GM12801 (cell line): ENCODE data around the gene NXPH3.

ENCODE experiments used
- CTCF ChIP-seq: IDR thresholded peaks from one replicate; pipeline ENCODE4 v1.5.1; 2011; ENCODE audit warnings: control low read depth; ENCODE audit not compliant: insufficient read length; ENCODE audit errors: extremely low read depth

NXPH3 gene

DNA sequence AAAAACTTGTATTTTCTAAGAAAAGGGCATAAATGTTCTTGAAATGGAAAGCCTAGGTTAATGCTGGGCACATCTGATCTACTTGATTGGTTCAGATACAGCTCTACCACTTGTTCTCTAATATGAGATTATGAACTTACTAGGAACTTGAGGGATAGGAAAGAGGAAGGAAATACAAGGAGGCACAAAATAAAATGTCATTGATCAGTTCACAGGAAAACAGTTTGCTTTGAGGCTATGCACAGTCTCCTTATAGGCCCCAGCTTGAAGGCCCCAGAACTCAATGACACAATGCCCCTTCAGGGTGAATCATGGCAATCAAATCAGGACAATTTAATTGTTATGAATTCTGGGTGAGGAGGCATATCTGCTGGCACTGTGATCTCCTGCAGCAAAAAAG, 27.1 kb downstream of the NXPH3 start:
- no peak for TF ChIP-seq CTCF

- no peak for TF ChIP-seq CTCF
These were observed 27.6 kb downstream of the NXPH3 start for GRCh38 chr17:49603238-49603637.

- TF ChIP-seq CTCF, result no peak
These were observed 28.0 kb downstream of the NXPH3 start for GRCh38 chr17:49603720-49604119.

- TF ChIP-seq CTCF, result no peak
These were observed 28.7 kb downstream of the NXPH3 start for GRCh38 chr17:49604314-49604869.

- TF ChIP-seq CTCF, result no peak
These were observed 35.4 kb downstream of the NXPH3 start for GRCh38 chr17:49610883-49611584.

GRCh38 chr17:49612726-49613125, 37.1 kb downstream of the NXPH3 start:
- no peak for TF ChIP-seq CTCF

DNA sequence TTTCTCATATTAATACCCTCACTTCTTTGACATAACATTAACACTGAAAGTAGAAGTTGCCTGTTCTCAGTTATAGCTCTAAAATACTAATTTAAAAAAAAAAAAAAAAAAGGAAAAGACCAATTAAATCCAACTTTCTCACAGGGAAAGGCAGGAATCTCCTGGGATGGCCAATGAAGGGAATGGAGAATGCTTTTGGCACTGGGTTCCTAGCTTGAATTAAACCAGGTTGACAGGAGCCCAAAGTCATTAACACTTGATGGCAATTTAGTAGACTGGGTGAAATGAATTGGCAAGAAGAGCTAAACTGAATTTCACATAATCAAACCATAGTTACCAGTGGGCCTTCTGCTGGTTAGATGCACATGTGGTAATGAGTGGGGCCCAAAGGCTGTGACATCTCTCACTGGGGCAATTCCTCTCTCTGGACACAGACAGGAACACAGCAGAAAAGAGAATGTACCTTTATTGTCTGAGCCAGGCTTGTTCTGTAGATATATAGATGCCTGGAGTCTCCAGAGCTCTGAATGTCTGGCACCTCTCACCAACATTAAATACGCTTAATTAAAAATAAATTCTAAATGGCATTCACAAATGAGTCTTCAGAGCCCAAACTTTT, 37.6 kb downstream of the NXPH3 start:
- no peak for TF ChIP-seq CTCF
